Dedifferentiated amniotic fluid mesenchymal stem cell (primary cell): ENCODE measurements around the gene ISCU.
A peak's percentile ranks its signal among the peaks of the same experiment; 100 is the strongest.

Experiments
- DNase-seq: peaks from one replicate; pipeline ENCODE4 v3.0.0-alpha.2; 2016; ENCODE audit errors: extremely low spot score

Gene ISCU

GRCh38 chr12:108562348-108563135, at the start of gene ISCU:
TSS of gene ISCU (plus strand) at chr12:108562596. CDS start at chr12:108562623, 27 bp downstream.
- DNase-seq = peak; percentile 95

- DNase-seq = no peak
These were observed 47.9 kb upstream of the ISCU start for GRCh38 chr12:108514468-108514972.

GRCh38 chr12:108514973-108515814, 47.2 kb upstream of the ISCU start, which contains the start of gene FICD:
TSS of gene FICD (plus strand) at chr12:108515277. CDS start at chr12:108516973, 1,696 bp downstream.
- peak; percentile 98 for DNase-seq

GRCh38 chr12:108515916-108516315, 46.5 kb upstream of the ISCU start:
- DNase-seq = no peak

- no peak for DNase-seq
These were observed 45.7 kb upstream of the ISCU start for GRCh38 chr12:108516511-108517275.

GRCh38 chr12:108517288-108518100, 44.9 kb upstream of the ISCU start:
- no peak for DNase-seq

GRCh38 chr12:108518101-108518715, 44.2 kb upstream of the ISCU start:
- no peak for DNase-seq

- DNase-seq = no peak
These were observed 43.5 kb upstream of the ISCU start for GRCh38 chr12:108518716-108519496.

- DNase-seq = no peak
These were observed 42.8 kb upstream of the ISCU start for GRCh38 chr12:108519558-108519957.

- no peak for DNase-seq
These were observed 39.0 kb upstream of the ISCU start for GRCh38 chr12:108523365-108523764.

- no peak for DNase-seq
These were observed 36.7 kb upstream of the ISCU start for GRCh38 chr12:108525681-108526080.

- DNase-seq = no peak
These were observed 35.8 kb upstream of the ISCU start for GRCh38 chr12:108526482-108527165.

GRCh38 chr12:108527166-108527496, 35.3 kb upstream of the ISCU start:
- DNase-seq = no peak

GRCh38 chr12:108530161-108530560, 32.2 kb upstream of the ISCU start:
- no peak for DNase-seq

- no peak for DNase-seq
These were observed 30.2 kb upstream of the ISCU start for GRCh38 chr12:108531929-108532848.

GRCh38 chr12:108538146-108538545, 24.2 kb upstream of the ISCU start:
- DNase-seq = no peak

GRCh38 chr12:108538616-108539195, 23.7 kb upstream of the ISCU start:
- DNase-seq = no peak

- no peak for DNase-seq
These were observed 20.1 kb upstream of the ISCU start for GRCh38 chr12:108542320-108542719.
